ENCODE results near the gene NISCH.

NISCH gene

GRCh38 chr3:52450489-52451236 is 4.7 kb upstream of the NISCH start:
- no peak for DNase-seq

- DNase-seq = no peak
Measured at GRCh38 chr3:52451237-52452083, 3.9 kb upstream of the NISCH start.

DNA sequence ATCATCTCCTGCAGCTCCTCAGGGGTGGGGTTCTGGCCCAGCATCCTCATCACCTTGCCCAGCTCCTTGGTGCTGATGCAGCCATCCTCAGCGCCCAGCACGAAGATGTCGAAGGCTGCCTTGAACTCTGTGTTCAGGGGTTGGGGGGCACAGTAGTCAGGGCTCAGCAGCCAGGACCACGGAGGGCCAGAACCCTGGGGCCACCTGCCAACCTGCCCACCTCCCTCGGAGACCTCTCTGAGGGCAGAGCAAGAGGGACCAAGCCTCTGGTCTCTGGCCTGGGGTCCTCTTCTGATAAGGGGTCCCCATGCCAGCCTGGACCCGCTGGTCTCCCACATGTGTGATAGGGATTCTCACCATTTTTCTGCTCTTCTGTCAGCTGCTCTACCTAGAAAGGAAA is 3.3 kb upstream of the NISCH start:
- no peak for DNase-seq

- DNase-seq = no peak
Measured at GRCh38 chr3:52452570-52453221, 2.7 kb upstream of the NISCH start.

GRCh38 chr3:52453496-52454249 is 1.7 kb upstream of the NISCH start, which contains the start of gene TNNC1:
TNNC1 (minus strand) TSS chr3:52454041; CDS start chr3:52454015, 26 bp downstream.
- DNase-seq = no peak

GRCh38 chr3:52454250-52454937 is 1.0 kb upstream of the NISCH start:
- DNase-seq = no peak

DNA sequence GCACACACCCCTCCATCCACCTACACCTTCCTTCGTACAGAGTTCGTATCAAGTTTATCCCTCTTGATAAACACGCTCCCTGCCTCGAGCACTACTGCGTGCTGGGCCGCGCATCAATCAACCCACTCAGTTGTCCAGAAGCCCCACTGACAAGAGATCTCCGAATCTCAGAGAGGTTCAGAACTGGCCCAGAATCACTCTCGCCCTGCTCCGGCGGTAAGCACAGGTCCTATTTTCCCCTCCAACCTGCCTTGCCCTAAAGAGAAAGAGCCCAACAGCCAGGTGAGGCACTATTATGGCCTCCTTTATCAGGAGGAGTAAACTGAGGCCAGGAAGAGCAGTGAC is 494 bp upstream of the NISCH start:
- DNase-seq = no peak

DNA sequence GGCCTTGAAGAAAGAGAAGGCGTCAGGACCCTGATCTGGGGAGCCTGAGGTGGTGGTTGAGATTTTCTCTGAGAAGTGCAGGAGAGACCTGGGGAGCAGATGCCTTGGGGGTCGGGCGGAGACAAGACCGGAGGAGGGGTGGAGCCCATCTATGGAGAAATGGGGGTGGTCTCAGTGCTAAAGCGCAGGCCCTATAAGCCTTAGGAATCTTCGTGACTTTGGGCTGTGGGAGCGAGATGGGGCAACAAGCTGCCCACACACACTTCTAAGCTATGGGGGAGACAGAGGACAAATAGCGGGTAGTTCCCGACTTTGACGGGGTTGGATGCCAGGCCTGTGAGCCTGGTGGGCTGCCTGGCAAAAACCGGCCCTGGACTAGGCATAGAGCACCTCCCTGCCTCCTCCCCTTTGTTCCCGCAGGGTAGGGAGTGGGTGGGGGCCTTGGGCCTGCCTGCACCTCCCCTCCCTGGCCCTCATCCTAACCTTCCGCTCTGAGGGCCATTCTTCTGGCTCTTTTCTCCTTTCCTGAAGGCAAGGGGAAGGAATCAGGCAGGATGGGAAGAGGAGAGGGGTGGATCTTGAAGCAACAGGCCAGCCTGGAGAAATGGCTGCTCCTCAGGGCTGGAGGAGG is 880 bp downstream of the NISCH start:
- no peak for DNase-seq

DNA sequence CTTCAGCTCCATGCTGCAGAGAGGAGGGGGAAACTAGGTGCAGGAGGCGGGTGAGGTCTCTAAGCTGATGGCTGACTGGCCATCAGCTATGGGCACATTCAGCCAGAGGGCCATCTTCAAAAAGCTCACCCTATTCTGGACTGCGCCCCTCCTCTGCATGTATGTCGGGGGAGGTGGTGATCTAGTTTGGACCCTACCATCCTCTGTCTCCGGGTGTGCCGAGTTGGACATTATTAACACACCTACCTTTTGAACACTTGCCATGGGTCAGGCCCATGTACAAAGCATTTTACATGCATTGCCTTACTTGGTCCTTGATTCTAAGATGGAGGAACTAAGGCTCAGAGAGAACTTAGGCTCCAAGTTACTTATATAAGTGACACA is 1.4 kb downstream of the NISCH start:
- no peak for DNase-seq

- no peak for DNase-seq
Measured at GRCh38 chr3:52458031-52458760, 2.8 kb downstream of the NISCH start.

DNA sequence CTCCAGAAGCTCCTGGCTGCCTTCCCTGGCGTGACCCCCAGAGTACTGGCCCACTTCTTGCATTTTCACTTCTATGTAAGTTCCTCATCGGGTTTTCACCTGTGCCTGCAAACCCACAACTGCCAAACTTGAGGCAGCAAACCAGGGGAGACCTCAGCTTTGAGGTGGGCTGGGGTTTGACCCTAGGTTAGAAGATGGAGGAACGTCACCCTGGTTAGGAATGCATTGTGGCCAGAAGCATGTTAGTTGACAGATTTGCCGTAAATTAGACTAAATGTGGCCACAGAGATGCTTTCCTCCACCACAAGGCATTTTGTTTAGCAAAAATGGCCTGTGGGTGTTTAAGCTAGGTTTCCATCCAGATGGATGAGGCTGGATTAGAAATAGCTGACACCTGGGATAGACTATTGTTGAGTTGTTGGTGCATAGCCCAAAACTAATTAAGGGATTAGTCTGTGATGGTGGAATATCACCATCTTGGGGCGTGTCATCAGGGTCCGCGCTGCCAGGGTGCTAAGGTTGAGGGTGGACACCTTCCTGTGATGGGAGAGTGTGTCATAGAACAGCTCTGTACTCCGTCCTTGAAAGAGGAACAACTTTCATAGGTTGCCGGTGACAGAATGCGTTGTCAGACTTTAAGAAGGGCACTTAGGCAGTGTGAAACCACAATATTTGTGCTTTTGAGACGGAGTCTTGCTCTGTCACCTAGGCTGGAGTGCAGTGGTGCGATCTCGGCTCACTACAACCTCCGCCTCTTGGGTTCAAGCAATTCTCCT is 3.6 kb downstream of the NISCH start:
- DNase-seq = no peak

DNA sequence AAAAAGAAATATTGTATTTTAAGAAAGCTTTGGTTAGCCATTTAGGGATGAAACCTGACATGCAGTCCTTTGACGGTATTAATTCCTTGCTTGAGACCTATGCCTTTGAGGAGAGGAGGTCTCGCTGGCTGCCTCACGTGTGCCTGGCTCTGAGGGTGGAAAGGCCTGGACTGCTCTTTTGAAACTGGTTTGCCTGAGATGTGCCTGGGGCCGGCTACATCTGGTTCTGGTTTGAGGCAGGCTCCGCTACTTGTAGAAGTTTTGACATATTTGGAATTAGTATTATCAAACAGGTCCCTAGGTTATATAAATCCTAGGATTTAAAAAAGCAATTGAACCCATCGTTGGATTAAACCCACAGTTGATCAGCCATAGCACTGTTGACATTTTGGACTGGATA is 6.5 kb downstream of the NISCH start:
- no peak for DNase-seq

DNA sequence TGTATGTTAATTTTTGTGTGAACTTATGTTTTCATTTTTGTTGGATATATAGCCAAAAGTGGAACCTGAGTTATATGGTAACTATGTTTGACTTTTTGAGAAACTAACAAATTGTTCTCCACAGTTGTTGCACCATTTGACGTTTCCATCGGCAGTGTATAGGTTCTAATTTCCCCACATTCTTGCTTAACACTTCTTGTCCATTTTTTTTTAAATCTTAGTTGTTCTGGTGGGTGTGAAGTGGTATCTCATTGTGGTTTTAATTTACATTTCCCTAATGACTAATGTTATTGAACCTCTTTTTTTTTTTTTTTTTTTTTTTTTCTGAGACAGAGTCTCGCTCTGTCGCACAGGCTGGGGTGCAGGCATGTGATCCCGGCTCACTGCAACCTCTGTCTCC is 8.0 kb downstream of the NISCH start:
- DNase-seq = no peak

GRCh38 chr3:52468336-52468735 is 12.9 kb downstream of the NISCH start:
- DNase-seq = no peak

- DNase-seq = no peak
Measured at GRCh38 chr3:52469001-52469400, 13.6 kb downstream of the NISCH start.

GRCh38 chr3:52470920-52471319 is 15.5 kb downstream of the NISCH start:
- no peak for DNase-seq

DNA sequence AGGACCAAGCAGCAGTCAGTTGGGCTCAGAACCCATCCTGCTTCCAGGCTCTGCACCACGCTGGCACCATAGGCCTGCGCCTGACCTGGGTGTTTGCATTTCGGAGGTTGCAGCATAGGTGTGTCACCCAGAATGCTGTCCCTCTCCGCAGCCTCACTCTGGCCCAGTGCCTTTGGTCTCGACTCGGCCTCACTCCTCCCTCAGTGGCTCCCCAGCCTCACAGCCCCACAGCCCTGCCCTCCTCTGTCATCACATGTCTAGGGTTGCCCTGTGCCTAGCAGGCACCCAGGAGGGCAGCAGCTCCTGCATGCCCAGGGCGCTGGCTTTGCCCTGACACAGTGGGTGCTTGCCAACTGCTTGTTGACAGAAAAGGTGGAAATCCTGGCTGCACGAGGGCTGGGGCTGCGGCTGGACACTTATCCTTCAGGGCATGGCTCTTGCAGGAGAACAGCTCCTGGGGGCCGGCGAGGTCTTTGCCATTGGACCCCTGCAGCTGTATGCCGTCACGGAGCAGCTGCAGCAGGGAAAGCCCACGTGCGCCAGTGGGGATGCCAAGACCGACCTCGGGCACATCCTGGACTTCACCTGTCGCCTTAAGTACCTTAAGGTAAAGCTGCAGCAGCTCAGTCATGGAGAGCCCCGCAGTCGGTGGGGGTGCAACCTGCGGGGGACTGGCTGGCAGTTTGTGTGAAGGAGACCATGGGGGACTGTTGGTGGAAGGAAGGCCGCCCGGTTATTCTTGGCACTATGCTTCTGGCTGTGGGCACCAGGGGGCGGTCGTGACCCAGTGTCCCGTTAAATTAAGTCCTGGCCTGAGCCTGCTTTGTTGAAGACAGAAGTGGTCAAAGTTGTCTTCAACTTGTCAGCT is 16.2 kb downstream of the NISCH start:
- no peak for DNase-seq

- no peak for DNase-seq
Measured at GRCh38 chr3:52472239-52473000, 17.0 kb downstream of the NISCH start.

- no peak for DNase-seq
Measured at GRCh38 chr3:52473026-52473425, 17.6 kb downstream of the NISCH start.

Data from NCI-H2227 treated with DMSO at 0.1 percent for 48 hours (cell line).